Activated CD4-positive, alpha-beta T cell treated with anti-CD3 and anti-CD28 coated beads for 4 hours (primary cell): ENCODE results near the gene ATF6B.
A peak's percentile ranks its signal among the peaks of the same experiment; 100 is the strongest.
"Not testable (repeated sequence)": the region's sequence is repeated elsewhere in the genome, so short reads cannot be mapped to it uniquely, and the experiment has no call there.

Source experiments
- DNase-seq, 2 donors: peaks; one replicate each; pipeline ENCODE4 v3.0.0-alpha.2; 2020

The ATF6B gene

GRCh38 chr6:32102255-32102654, 25.8 kb downstream of the ATF6B start:
- no peak for DNase-seq

- DNase-seq: not testable (repeated sequence)
Observed at GRCh38 chr6:32100251-32100650, 27.8 kb downstream of the ATF6B start.

GRCh38 chr6:32097364-32097763, 30.7 kb downstream of the ATF6B start:
- no peak for DNase-seq

GRCh38 chr6:32096394-32097258, 31.4 kb downstream of the ATF6B start:
- DNase-seq: no peak

GRCh38 chr6:32096087-32096393, 32.0 kb downstream of the ATF6B start:
- DNase-seq: no peak

- DNase-seq: no peak
Observed at GRCh38 chr6:32095338-32096086, 32.5 kb downstream of the ATF6B start.

GRCh38 chr6:32092760-32093497, 35.1 kb downstream of the ATF6B start:
- DNase-seq: no peak

- DNase-seq: no peak
Observed at GRCh38 chr6:32089082-32089828, 38.8 kb downstream of the ATF6B start.

GRCh38 chr6:32088487-32089049, 39.5 kb downstream of the ATF6B start:
- DNase-seq: no peak

GRCh38 chr6:32087574-32088486, 40.2 kb downstream of the ATF6B start:
- peak; percentile 65 to 70 for DNase-seq

GRCh38 chr6:32086661-32087573, 41.1 kb downstream of the ATF6B start:
- DNase-seq: no peak

- DNase-seq: no peak
Observed at GRCh38 chr6:32085759-32086459, 42.1 kb downstream of the ATF6B start.

GRCh38 chr6:32084780-32085179, 43.3 kb downstream of the ATF6B start:
- DNase-seq: no peak

GRCh38 chr6:32083812-32084768, 44.0 kb downstream of the ATF6B start:
- DNase-seq: no peak

- no peak for DNase-seq
Observed at GRCh38 chr6:32082935-32083334, 45.1 kb downstream of the ATF6B start.

GRCh38 chr6:32082478-32082877, 45.6 kb downstream of the ATF6B start:
- DNase-seq: no peak

GRCh38 chr6:32081168-32081990, 46.7 kb downstream of the ATF6B start:
- no peak for DNase-seq
